HFF-Myc (cell line): Measurements from ENCODE around the gene C21orf58.

Source experiments
- DNase-seq: peaks from one replicate; pipeline ENCODE4 v3.0.0-alpha.2; 2011; ENCODE audit warnings: low read depth; ENCODE audit errors: extremely low read depth
- H3K4me3 ChIP-seq: replicated peaks from 2 replicates; pipeline ENCODE4 v1.5.1; 2011; ENCODE audit warnings: low read depth, mild to moderate bottlenecking, control low read depth, low read length
- TF ChIP-seq, protein P1 (sequence below): IDR thresholded peaks from 2 replicates; pipeline ENCODE4 v1.5.1; 2012; ENCODE audit warnings: mild to moderate bottlenecking, low read depth, low read length, control low read depth; ENCODE audit errors: missing control alignments

Gene C21orf58

DNA sequence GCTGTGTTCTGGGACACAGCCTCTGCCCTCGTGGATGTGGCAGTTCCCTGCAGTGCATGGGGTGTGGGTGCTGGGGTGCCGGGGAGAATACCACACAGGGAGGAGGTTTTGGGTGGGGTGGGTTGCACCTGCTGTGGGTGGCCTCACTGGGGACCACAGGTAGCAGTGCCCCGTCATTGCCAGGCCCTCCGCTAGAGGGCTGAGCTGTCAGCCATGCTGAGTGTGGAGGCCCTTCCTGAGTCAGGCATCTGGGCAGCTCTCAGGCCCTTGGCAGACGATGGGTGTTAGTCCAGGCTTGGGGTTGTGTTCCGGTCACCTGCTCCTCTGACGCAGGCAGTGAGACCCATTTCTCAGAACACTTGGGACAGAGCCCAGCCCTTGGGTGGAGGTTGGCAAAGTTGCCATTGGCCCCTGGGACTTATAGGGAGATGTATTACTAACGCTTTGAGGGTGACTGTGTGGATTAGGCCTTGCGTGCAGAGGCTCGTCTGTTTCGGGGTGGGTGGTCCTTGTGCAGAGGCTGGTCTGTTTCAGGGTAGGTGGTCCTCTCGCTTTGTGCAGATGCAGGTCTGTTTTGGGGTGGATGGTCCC is 24.2 kb upstream of the C21orf58 start:
- H3K4me3 ChIP-seq, result no peak overlapping the region
- TF ChIP-seq, protein P1, sequence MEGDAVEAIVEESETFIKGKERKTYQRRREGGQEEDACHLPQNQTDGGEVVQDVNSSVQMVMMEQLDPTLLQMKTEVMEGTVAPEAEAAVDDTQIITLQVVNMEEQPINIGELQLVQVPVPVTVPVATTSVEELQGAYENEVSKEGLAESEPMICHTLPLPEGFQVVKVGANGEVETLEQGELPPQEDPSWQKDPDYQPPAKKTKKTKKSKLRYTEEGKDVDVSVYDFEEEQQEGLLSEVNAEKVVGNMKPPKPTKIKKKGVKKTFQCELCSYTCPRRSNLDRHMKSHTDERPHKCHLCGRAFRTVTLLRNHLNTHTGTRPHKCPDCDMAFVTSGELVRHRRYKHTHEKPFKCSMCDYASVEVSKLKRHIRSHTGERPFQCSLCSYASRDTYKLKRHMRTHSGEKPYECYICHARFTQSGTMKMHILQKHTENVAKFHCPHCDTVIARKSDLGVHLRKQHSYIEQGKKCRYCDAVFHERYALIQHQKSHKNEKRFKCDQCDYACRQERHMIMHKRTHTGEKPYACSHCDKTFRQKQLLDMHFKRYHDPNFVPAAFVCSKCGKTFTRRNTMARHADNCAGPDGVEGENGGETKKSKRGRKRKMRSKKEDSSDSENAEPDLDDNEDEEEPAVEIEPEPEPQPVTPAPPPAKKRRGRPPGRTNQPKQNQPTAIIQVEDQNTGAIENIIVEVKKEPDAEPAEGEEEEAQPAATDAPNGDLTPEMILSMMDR, result no peak
- no peak for DNase-seq

DNA sequence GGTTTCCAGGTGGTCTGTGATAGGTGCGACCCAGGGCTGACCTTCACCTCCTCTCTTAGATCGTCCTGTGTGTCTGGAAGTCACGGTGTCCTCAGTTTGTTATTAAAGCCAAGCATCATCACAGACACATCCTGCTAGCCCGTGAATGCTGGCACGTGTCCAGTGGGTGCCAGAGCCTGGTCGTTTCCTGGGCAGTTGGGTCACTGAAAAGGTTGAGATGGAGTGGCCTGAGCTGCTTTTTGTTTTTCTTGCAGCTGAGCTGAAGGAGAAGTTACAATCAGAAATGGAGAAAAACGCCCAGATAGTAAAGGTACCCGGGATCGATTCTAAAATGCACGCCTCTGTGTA is 23.5 kb upstream of the C21orf58 start:
- no peak overlapping the region for H3K4me3 ChIP-seq
- no peak for DNase-seq
- TF ChIP-seq, protein P1, result no peak

DNA sequence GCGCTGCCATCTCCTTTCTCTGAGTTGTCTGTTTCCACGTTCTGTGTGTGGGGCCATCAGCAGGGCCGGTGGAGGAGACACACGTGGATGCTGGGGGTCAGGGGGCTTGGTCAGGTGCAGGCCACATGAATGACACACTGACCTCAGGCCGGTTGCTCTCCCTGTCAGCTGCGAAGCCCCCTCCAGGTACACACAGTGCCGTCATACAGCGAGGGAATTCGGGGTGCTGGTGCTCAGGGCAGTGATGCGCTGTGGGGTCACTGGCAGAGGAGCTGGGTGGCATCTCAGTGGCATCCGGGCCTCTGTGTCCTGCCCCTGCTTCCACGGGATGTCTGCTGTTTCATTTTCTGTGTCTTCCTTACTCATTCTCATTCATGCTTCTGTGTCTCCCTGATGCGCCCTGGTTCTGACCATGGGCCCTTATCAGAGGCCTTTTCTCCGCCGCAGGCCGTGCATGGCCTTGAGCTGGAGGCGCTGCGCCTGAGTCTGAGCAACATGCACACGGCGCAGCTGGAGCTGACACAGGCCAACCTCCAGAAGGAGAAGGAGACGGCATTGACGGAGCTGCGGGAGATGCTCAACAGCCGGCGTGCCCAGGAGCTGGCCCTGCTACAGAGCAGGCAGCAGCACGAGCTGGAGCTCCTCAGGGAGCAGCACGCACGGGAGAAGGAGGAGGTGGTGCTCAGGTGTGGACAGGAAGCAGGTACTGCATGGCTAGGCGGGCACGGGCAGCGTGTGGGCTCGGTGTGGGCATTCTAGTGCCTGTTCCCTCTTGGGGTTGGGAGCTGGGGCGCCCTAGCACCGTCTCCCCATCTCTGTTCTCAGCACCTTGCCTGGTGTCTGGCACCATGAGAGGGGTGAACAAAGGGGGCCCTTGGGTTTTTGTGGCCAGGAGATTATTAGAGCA is 22.9 kb upstream of the C21orf58 start:
- H3K4me3 ChIP-seq, result no peak overlapping the region
- TF ChIP-seq, protein P1, result no peak
- DNase-seq, result no peak

DNA sequence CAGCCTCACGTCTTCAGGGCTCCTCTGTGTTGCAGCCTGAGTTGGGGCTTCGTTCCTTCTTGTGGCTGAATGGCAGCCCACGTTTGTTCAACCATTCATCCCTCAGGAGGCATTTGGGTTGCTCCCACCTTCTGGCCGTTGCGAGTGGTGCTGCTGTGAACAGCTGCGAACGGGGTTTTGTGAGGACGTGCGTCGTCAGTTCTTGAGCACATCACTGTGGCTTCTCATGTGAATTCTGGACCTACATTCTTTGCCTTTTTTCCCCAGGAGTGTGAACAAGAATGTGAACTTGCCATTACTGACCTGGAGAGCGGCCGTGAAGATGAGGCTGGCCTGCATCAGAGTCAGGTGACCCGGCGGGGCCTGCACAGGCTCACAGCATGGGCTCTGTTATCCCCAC is 22.2 kb upstream of the C21orf58 start:
- no peak overlapping the region for H3K4me3 ChIP-seq
- no peak for DNase-seq
- TF ChIP-seq, protein P1, result no peak

DNA sequence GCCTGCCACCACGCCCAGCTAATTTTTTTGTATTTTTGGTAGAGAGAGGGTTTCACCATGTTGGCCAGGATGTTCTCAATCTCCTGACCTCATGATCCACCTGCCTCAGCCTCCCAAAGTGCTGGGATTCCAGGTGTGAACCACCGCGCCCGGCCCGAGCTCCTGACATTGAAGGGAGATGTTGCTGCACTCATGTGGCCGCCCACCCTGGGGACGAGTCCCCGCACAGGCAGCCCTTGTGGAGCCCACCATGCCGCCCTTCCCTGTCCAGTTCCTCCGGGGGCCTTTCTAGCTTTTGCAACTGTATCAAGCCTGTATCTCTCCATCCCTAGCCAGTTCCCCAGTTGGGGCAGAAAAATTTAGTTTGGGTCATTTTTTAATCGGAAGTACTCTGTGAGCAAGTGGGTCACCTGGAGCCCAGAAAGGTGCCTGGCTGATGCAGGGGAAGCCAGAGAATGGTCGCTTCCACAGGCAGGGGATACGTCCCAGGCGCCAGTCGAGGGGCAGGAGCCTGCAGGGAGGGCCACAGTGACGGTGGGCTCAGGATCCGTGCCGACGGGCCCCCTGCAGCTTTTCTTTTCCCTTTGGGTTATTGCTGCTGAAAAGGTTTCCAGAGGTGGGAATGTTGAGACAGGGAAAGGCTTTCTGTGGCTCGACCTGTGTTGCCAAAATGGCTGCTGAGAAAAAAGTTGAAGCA is 20.7 kb upstream of the C21orf58 start:
- H3K4me3 ChIP-seq, result no peak overlapping the region
- DNase-seq, result no peak
- TF ChIP-seq, protein P1, result no peak

DNA sequence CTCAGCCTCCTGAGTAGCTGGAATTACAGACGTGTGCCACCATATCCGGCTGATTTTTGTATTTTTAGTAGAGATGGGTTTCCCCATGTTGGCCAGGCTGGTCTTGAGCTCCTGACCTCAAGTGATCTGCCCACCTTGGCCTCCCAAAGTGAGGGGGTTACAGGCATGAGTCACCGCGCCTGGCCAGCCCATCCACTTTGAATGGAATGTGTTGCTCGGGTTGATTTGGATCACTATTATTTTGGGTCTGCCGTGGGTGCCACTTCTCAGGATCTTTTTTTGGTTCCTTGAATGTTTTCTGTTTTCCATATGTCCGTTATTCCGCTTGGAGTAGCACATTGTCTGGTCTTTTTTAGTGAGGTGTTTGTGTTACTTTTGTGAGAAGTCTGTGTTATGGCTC is 17.3 kb upstream of the C21orf58 start:
- DNase-seq, result no peak
- no peak overlapping the region for H3K4me3 ChIP-seq
- TF ChIP-seq, protein P1, result no peak
